NCI-H1417 (cell line): Measurements from ENCODE around the gene OSGIN1.
A peak's percentile ranks its signal among the peaks of the same experiment; 100 is the strongest.

ENCODE experiments used
- DNase-seq, 3 experiments: peaks; one replicate each; lab custom pipeline; 2025; lab: John Stamatoyannopoulos, UW

The OSGIN1 gene

DNA sequence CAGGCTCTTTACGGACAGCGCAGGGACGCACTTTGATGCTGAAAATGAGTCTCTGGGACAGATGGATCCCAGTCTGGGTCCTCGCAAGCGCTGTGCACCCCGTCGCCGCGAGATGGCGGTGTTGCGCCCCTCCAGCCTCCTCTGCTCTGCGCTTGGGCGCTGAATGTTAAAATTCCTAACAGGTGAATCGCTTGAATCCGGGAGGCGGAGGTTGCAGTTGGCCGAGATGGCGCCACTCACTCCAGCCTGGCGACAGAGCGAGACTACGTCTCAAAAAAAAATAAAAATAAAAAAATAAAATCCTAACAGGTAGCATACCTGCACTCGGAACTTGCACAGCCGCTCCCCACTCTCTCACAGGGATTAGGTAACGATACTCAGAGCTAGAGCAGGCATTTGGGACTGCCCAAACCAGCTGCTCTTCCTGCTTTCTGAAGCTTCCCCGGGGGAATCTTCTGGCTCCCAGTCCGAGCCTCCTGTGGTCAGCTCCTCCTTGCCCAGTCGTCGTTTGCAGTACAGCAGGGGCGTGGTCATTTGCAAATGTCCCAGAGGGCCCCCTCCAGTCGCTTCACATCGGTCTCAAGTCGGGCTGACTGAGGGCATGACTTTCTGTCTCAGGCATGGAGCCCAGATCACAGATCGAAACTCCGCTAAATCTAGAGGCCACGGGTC, 26.2 kb upstream of the OSGIN1 start:
- DNase-seq: peak; percentile 15 to 73 (median 58)

DNA sequence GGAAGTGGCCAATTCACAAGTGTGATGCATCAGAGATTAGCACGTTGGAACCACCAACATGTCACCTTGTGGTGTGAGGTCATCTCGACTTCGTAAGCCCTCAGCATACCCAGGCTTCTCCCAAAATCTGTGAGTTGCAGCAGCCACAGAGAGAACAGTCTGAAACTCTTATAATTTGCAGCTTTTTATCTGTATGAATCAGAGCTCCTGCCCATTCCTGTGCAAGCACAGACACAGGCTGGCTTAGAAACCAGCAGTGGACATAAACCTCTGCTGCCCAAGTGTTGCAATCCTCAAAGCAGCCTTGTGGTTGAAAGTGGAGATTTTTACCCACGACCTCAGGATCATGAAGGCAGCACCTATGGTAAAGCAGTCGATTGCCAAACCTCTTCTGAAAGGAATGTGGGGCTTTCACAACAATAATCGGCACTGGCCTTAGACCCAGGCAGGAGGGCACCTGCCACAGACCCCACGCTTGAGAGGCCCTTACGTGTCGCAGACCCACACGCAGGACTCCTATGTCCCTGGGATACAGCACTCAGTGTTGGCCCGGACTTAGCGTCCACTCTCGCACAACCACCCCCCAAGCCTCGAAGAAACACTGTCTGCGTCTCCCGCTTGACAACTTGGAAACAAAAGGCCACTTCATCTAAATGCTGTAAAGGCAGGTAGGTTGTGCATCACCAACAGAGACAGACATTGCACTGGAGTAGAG, 24.5 kb upstream of the OSGIN1 start:
- no peak for DNase-seq

DNA sequence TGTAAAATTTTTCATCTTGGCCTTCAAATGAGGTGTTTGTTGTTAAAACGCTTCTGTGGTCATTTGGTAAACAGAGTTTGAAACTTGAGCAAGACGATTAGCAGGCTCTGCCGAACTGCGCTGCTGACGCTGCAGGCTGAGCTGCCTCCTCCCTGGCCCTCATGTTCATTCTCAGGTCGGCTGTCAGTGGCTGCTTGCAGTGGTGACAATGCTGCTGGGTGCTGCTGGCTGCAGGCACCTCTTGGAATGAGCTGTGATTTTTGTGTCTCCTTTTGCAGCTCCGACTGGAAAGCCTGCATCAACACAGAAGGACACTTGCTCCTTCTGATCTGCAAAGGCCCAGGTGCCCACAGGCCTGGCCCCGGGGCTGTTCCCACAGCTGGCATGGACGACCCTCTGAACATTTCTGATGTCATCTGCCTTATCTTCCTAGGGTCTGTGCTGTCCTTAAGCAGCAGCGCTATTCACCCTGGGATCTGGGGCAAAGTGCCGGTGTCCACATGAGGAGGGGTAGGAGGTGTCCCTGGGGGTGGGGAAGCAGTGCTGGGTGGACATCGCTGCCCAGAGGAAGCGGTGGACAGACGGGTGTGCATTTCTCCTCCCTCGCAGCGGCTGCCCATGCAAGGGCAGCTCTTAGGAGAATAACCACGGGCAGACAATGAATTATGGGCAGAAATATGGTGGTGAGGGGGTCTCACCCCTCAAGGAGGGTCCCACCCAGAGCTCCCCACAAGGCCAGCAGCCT, 23.1 kb upstream of the OSGIN1 start:
- no peak for DNase-seq

GRCh38 chr16:83930730-83931500, 22.1 kb upstream of the OSGIN1 start:
- no peak for DNase-seq

DNA sequence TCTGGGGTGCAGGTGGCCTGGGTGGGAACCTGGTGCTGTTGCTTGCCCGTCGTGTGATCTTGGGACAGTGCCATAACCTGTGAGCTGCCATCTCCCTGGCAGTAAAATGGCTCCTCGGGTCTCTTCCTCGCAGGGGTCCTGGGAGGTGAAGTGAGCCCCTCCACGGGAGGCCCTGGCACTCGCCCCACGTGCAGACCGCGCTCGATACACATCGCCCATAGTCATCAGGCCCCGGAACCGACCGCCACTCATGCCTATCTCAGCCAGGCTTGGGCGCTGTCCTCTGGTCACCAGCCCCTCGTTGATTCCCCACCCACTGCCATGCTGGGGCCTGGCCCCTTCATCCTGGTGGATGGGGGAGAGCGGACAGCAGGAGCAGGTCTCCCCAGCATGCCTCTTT, 21.5 kb upstream of the OSGIN1 start:
- no peak for DNase-seq

GRCh38 chr16:83932304-83932703, 20.7 kb upstream of the OSGIN1 start:
- DNase-seq: no peak

DNA sequence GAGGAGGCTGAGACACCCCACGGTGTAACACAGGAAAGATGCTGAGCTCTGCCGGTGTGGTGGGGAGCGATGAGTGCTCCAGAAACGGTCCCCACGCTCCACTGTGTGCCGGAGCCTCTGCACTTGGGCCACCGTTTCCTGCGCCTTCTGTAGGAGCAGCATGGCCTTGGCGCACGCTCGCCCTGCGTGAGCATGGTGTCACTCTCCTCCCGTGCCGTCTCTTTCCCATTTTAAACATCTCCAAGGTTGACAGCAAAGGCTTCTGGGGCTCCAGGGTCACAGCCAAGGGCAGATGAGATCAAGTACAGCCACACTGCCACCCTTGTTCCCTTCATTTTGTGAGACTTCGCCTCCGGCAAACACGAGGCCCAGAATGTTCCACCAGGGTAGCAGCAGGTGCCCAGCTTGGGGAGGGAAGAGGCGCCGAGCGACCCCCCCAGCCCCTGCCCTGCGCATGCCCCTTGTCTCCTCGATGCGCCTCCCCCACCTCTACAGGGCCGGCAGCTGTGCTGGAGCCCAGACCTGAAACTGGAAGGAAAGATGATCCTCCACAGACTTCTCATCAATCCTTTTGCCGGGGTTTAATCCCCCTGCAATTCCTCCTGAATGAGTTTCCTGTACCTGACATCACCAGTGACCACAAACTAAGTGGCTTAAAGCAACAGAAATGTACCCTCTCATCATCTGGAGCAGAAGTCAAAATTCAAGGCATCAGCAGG, 19.9 kb upstream of the OSGIN1 start:
- DNase-seq: no peak

DNA sequence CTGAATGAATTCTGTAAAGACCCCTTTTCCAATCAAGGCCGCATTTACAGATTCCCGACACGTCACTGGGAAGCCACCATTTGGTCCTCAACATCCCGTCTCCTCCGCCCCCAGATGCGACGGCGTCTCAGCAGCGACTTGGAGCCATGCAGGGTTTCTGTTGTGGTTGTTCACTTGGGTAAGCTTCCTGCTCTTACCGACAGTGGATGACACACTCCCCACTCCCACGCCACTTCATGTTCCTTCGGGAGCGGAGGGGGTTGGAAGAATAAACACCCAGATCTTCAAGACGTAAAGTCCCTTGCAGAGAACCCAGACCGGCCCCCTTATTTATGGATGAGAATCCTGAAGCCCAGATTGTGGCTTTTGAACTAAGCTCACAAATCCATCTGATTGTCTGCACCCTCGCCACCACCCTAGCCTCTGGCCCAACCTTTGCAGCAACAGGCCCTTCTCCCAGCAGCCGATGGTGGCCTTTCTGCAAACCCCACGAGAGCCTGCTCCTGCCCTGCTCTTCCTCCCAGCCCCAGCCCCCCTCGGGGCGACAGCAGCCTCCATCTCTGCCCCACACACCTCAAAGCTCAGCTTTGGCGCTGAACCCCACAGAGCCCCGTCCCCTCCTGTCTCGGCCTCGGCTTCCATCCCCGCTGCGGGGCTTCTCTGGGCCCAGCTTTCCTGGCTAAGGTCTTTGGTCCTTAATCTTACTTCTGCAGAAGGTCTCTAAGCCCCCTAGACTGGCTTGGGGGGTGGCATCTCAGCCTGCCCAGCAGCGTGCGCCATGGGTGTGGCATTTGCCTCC, 19.0 kb upstream of the OSGIN1 start:
- no peak for DNase-seq

DNA sequence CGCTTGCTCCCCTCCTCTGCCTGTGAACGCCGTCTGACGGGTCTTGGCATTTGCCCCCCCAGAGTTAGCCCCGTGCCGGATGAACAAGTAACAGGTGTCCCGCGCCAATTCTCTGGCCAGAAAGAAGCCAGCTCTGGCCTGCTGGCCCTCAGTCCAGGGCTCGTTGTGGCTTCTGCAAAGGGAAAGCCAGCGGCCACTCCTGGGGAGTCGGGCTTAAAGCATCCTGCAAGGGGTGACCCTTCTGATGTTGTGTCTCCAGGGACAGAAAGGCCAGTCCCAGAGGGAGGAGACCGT, 18.4 kb upstream of the OSGIN1 start:
- DNase-seq: no peak

- no peak for DNase-seq
These were observed 17.8 kb upstream of the OSGIN1 start for GRCh38 chr16:83935005-83935857.

GRCh38 chr16:83935858-83936255, 17.2 kb upstream of the OSGIN1 start:
- no peak for DNase-seq

GRCh38 chr16:83936581-83937165, 16.4 kb upstream of the OSGIN1 start:
- DNase-seq: no peak

DNA sequence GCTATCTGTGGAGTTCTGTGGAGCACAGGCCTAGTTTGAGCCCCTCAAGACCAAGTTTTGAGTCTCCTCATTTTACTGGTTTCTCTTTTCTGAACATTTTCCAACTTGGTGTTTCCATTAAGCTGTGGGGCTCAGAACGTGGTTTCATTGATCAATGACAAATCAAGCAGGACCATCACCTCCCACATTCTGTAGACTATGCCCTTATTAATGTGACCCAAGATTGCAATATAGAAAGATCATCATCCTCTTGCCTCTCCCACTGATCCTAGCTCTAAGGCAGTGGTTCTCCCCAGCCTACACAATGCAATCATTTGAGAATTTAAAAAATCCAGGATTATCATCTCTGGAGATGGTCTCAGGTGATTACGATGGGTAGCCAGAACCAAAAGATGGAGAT, 15.8 kb upstream of the OSGIN1 start:
- no peak for DNase-seq

DNA sequence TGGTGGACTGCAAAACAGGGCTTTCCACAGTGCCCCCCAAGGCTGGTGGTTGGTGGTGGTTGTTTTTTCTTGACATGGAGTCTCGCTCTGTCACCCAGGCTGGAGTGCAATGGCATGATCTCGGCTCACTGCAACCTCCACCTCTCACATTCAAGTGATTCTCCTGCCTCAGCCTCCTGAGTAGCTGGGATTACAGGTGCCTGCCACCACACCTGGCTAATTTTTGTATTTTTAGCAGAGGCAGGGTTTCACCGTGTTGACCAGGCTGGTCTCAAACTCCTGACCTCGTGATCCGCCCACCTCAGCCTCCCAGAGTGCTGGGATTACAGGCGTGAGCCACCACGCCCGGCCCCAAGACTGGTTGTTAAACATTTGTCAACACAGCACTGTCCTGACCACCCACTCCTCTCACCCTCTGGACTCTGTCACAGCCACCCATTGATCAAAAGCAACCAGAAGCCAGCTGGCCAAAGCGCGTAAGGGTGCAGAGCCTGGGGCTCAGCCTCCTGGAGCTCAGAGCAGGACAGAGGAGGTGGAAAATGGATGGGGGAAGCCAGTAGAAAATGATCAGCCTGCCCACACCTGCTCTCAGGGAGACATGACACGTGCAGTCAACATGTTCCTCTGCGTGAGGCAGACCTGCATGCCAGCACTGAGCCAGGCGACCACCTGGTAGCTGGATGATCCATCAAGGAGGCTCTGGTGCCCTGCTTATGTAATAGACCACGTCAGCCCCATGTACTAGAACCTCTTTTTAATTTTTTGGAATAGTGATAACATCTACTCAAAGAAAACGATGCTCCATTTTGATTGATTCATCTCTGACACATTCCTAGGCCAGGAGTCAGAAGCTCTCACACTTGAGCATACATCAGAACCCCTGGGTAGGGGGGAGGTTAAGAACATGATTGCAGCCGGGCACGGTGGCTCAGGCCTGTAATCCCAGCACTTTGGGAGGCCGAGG, 14.8 kb upstream of the OSGIN1 start:
- DNase-seq: no peak

DNA sequence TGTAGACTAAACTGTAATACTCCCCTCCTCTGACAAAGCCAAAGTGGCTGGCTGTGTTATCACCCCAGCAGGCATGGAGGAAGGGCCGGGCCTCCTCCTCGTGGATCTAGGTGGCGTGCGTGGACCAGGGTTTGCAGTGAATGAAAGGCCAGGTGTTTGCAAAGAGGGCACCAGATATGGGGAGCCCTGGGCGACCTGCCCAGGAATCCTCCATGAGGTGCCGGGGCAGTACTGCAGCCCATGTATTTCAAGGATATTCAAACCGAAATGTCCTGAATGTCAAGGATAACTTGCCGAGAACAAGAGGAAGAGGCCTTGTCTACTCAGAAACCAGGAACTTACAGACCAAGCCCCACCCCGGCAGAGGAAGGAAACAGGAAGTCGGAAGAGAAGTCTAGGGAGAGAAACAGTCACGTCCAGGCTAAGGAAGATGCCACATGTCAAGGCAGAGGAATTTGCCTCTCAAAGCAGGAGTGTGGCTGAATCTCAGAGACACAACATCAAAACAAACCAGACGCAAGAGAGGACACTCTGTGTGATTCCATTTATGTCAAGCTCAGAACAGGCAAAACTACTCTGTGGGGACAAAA, 13.7 kb upstream of the OSGIN1 start:
- no peak for DNase-seq

DNA sequence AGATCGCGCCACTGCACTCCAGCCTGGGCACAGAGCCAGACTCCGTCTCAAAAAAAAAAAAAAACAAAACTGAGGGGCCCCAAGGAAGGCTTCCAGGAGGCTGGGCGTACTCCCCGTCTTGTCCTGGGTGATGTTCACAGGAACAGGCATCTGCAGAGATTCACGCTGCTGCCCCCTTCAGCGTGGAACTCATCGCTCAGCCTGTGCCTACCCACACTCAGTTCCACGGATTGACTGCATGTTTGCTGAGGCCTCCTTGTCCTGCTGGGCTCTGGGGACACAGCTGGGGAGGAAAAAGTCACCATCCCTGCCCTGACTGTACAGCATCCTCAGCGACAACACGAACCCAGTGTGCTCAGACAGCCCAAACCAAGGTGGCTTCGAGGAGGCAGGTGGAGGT, 12.9 kb upstream of the OSGIN1 start:
- DNase-seq: peak in 1 of 3 experiments; percentile 24

DNA sequence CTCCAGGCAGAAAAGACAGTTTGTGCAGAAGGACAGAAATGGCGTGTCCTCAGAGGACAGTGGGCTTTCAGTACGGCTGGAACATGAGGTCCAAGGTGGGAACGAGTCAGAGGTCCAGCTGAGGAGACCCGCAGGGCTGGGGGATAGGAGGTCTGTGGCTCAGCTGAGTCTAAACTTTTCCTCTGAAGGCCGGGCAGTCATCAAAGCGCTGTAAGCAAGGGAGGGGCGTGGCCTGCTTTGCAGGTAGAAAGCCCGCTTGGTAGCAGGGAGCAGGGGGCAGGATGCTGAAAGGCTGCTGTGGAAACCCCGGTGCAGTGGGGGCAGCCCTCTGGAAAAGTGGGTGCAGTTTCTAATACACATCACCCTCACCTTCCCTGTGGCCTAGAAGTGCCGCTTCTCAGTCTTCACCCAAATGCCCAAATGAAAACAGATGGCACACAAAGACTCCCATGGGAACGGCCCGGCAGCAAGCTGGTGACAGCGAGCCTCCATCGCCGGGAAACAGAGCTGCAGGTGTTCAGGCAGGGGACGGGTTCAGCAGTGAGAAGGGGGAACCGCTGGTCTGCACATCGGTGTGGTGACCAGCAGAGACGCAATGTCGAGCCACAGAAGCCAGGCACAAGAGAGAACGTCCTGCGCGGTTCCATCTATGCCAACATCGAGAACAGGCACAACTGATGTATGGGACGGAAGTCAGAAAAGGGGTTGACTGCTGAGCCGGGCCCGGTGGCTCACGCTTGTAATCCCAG, 12.2 kb upstream of the OSGIN1 start:
- DNase-seq: peak; percentile 26 to 60 (median 35)
